ENCODE measurements around the gene PHLPP1. TPM values are rescaled to one million over a fixed set of nuclear protein-coding genes. Genes with fewer than 3 reads are reported as not detected.

PHLPP1 gene
- total RNA-seq, 1 donor from 2014 or later, result 29.6 TPM

- Mint-ChIP-seq H3K4me1 (peaks cover 19% of the 10 kb centered on the region), H3K27me3 (ENCODE audit: low read depth) (no peaks in the 10 kb centered on the region), H3K27ac (ENCODE audit: unreplicated experiment) (no peak overlapping the region), H3K9me3 (no peaks in the 10 kb centered on the region), H3K36me3 (ENCODE audit: low read depth) (no peaks in the 10 kb centered on the region), H3K4me3 (no peak overlapping the region)
- TF ChIP-seq, protein P1, sequence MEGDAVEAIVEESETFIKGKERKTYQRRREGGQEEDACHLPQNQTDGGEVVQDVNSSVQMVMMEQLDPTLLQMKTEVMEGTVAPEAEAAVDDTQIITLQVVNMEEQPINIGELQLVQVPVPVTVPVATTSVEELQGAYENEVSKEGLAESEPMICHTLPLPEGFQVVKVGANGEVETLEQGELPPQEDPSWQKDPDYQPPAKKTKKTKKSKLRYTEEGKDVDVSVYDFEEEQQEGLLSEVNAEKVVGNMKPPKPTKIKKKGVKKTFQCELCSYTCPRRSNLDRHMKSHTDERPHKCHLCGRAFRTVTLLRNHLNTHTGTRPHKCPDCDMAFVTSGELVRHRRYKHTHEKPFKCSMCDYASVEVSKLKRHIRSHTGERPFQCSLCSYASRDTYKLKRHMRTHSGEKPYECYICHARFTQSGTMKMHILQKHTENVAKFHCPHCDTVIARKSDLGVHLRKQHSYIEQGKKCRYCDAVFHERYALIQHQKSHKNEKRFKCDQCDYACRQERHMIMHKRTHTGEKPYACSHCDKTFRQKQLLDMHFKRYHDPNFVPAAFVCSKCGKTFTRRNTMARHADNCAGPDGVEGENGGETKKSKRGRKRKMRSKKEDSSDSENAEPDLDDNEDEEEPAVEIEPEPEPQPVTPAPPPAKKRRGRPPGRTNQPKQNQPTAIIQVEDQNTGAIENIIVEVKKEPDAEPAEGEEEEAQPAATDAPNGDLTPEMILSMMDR (conservative IDR thresholded peaks at IDR 0.05), result peak; percentile 90
- peak; percentile 57 for DNase-seq (ENCODE audit: low read depth, low spot score)
Observed at GRCh38 chr18:62982600-62983251, 267.4 kb downstream of the PHLPP1 start.

DNA sequence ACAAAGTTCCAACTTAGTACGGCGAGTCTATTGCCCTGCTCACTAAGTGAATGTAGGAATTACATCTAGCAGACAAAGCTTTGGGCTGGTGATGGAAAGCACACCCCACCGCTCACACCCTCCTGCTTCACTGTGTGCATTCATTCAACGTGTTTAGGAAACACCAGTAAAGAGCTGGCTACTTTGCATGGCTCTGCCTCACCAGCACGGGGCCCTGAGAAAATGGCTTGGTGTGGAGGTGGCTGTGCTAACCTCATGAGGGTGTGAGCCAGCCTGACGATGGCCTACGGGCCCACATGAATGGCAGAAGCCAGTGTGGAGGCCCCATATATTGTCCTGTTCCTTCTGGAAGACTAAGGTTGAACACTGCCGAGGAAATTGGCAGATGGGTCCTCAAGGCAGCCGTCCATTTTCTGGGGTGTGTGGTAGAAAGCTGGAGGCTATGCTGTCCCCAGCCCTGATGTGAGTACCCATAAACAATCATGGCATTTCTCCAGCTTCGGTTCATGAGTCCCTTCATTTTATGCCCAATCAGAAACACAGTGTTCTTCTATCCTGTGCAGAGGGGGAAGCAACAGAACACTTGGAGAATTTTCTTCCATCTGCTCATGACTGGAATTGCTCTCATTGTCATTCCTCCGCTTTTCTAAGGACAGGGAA is 269.4 kb downstream of the PHLPP1 start:
- no peak overlapping the region for H3K4me3 Mint-ChIP-seq
- H3K4me1 Mint-ChIP-seq, result peaks cover 15% of the 10 kb centered on the region
- no peak overlapping the region for H3K27ac Mint-ChIP-seq (ENCODE audit: unreplicated experiment)
- H3K27me3 Mint-ChIP-seq (ENCODE audit: low read depth), result no peaks in the 10 kb centered on the region
- H3K9me3 Mint-ChIP-seq, result no peaks in the 10 kb centered on the region
- no peak for DNase-seq (ENCODE audit: low read depth, low spot score)
- no peaks in the 10 kb centered on the region for H3K36me3 Mint-ChIP-seq (ENCODE audit: low read depth)
- TF ChIP-seq, protein P1 (conservative IDR thresholded peaks at IDR 0.05), result no peak

- Mint-ChIP-seq H3K4me1 (peaks cover 10% of the 10 kb centered on the region), H3K9me3 (no peaks in the 10 kb centered on the region), H3K27me3 (ENCODE audit: low read depth) (no peaks in the 10 kb centered on the region), H3K36me3 (ENCODE audit: low read depth) (no peaks in the 10 kb centered on the region), H3K4me3 (no peak overlapping the region), H3K27ac (ENCODE audit: unreplicated experiment) (no peak overlapping the region)
- TF ChIP-seq, protein P1 (conservative IDR thresholded peaks at IDR 0.05), result no peak
- no peak for DNase-seq (ENCODE audit: low read depth, low spot score)
Observed at GRCh38 chr18:62986490-62986889, 271.1 kb downstream of the PHLPP1 start.

- Mint-ChIP-seq H3K4me1 (peaks cover 10% of the 10 kb centered on the region), H3K9me3 (no peaks in the 10 kb centered on the region), H3K4me3 (no peak overlapping the region), H3K27ac (ENCODE audit: unreplicated experiment) (no peak overlapping the region), H3K27me3 (ENCODE audit: low read depth) (no peaks in the 10 kb centered on the region), H3K36me3 (ENCODE audit: low read depth) (no peaks in the 10 kb centered on the region)
- no peak for DNase-seq (ENCODE audit: low read depth, low spot score)
- TF ChIP-seq, protein P1 (conservative IDR thresholded peaks at IDR 0.05), result no peak
Observed at GRCh38 chr18:62987055-62987830, 271.9 kb downstream of the PHLPP1 start.

DNA sequence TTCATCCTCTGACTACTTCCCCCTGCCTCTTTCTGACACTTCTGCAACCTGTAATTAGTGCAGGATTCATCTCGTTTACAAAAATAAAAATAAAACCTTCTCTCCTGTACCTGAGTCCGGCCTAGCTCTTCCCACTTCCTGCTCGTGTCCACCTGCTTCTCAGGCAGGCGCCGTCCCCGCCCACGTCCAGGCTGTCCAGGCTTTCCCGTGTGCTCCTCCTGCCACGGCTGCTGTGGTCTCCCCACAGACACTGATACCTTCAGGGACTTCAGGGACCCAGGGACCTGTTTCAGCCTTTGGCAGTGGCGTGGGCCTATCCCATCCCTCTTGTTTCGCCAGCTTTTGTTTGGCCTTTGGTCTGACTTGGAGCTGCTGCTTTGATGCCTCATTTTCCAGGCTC is 272.5 kb downstream of the PHLPP1 start:
- H3K9me3 Mint-ChIP-seq, result no peaks in the 10 kb centered on the region
- no peak for DNase-seq (ENCODE audit: low read depth, low spot score)
- no peaks in the 10 kb centered on the region for H3K27me3 Mint-ChIP-seq (ENCODE audit: low read depth)
- TF ChIP-seq, protein P1 (conservative IDR thresholded peaks at IDR 0.05), result no peak
- H3K4me3 Mint-ChIP-seq, result no peak overlapping the region
- no peak overlapping the region for H3K27ac Mint-ChIP-seq (ENCODE audit: unreplicated experiment)
- H3K4me1 Mint-ChIP-seq, result peaks cover 5% of the 10 kb centered on the region
- H3K36me3 Mint-ChIP-seq (ENCODE audit: low read depth), result no peaks in the 10 kb centered on the region
